IMR-90 (cell line): ENCODE measurements around the gene SF3A1. TPM values are rescaled to one million over a fixed set of nuclear protein-coding genes. Genes with fewer than 3 reads are reported as not detected.

ENCODE experiments used
- ATAC-seq: fragments of 200-7000 bp; cut with Tn5 transposase; 2 replicates; pipeline ENCODE4 v1.9.1; 2020; ENCODE audit warnings: low read depth, mild to moderate bottlenecking, moderate library complexity
- BruUV-seq: library from RNA; stranded (reverse); fragments of 400-500 nt; replicated peaks from 2 replicates; lab custom pipeline; 2021; lab: Mats Ljungman, UMichigan
- CTCF ChIA-PET: fragments of 300-600 bp; formaldehyde crosslinking; extraction: SDS; loops from one replicate; lab custom pipeline; 2021; ENCODE audit warnings: antibody characterized with exemption; lab: Yijun Ruan, JAX
- POLR2A ChIA-PET: fragments of 300-600 bp; sonication (Branson Sonifier 250); formaldehyde crosslinking; loops from one replicate; lab custom pipeline; 2022; ENCODE audit warnings: antibody characterized with exemption; ENCODE audit not compliant: unreplicated experiment; lab: Charles Lee
- DNase-seq: peaks from one replicate; pipeline ENCODE4 v3.0.0; 2013
- H2AFZ ChIP-seq: replicated peaks from 2 replicates; pipeline ENCODE3; 2013; ENCODE audit warnings: low read length, mild to moderate bottlenecking; ENCODE audit not compliant: poor library complexity
- H2AK5ac ChIP-seq: 2 replicates; pipeline ENCODE4 v1.6.1; 2013; ENCODE audit warnings: low read depth, low read length, inconsistent platforms
- H2AK9ac ChIP-seq: replicated peaks from 2 replicates; pipeline ENCODE3; 2013; ENCODE audit warnings: mild to moderate bottlenecking, low read depth, low read length, moderate library complexity; ENCODE audit not compliant: poor library complexity
- H2BK120ac ChIP-seq: 2 replicates; pipeline ENCODE4 v1.6.1; 2013; ENCODE audit warnings: low read depth, low read length, inconsistent platforms
- H2BK15ac ChIP-seq: 3 replicates; pipeline ENCODE4 v1.6.1; 2013; ENCODE audit warnings: low read depth, low read length, inconsistent platforms
- H2BK20ac ChIP-seq: 2 replicates; pipeline ENCODE4 v1.6.1; 2013; ENCODE audit warnings: low read depth, mild to moderate bottlenecking, inconsistent platforms, low read length, moderate library complexity
- H2BK5ac ChIP-seq: 2 replicates; pipeline ENCODE4 v1.6.1; 2013; ENCODE audit warnings: mild to moderate bottlenecking, low read depth, low read length, inconsistent platforms; ENCODE audit not compliant: poor library complexity, severe bottlenecking
- H3K14ac ChIP-seq: replicated peaks from 2 replicates; pipeline ENCODE4 v1.6.1; 2013; ENCODE audit warnings: low read depth, low read length, inconsistent platforms
- H3K18ac ChIP-seq: 2 replicates; pipeline ENCODE4 v1.6.1; 2013; ENCODE audit warnings: low read depth, low read length, control low read depth
- H3K23ac ChIP-seq: 2 replicates; pipeline ENCODE4 v1.6.1; 2013; ENCODE audit warnings: low read depth, low read length, inconsistent platforms
- H3K27ac ChIP-seq: 2 replicates; pipeline ENCODE4 v1.5.1; 2013; ENCODE audit warnings: mild to moderate bottlenecking, control low read depth, low read length; ENCODE audit not compliant: insufficient read depth
- H3K27me3 ChIP-seq: 2 replicates; pipeline ENCODE4 v1.6.1; 2013; ENCODE audit warnings: low read length; ENCODE audit not compliant: control insufficient read depth, insufficient read depth
- H3K36me3 ChIP-seq: 2 replicates; pipeline ENCODE4 v1.6.1; 2013; ENCODE audit warnings: low read length, mixed read lengths; ENCODE audit not compliant: control insufficient read depth, insufficient read depth
- H3K4ac ChIP-seq: 2 replicates; pipeline ENCODE4 v1.6.1; 2013; ENCODE audit warnings: low read depth, low read length, inconsistent platforms
- H3K4me1 ChIP-seq: 2 replicates; pipeline ENCODE4 v1.6.1; 2013; ENCODE audit warnings: low read length, mixed read lengths; ENCODE audit not compliant: control insufficient read depth, insufficient read depth
- H3K4me2 ChIP-seq: 2 replicates; pipeline ENCODE4 v1.6.1; 2013; ENCODE audit warnings: low read depth, mild to moderate bottlenecking, control low read depth, low read length, moderate library complexity
- H3K4me3 ChIP-seq: 2 replicates; pipeline ENCODE4 v1.5.1; 2013; ENCODE audit warnings: low read depth, mild to moderate bottlenecking, control low read depth, low read length, moderate library complexity; ENCODE audit not compliant: insufficient read depth
- H3K56ac ChIP-seq: 2 replicates; pipeline ENCODE4 v1.6.1; 2013; ENCODE audit warnings: low read length, inconsistent platforms; ENCODE audit not compliant: insufficient read depth; ENCODE audit errors: extremely low read depth
- H3K79me1 ChIP-seq, 2 experiments: 2 replicates each; pipeline ENCODE4 v1.6.1; 2013; ENCODE audit warnings: low read length in 2 of 2, inconsistent platforms in 1 of 2, low read depth in 1 of 2
- H3K9ac ChIP-seq: 2 replicates; pipeline ENCODE4 v1.6.1; 2013; ENCODE audit warnings: low read depth, low read length, control low read depth
- H3K9me1 ChIP-seq: 2 replicates; pipeline ENCODE4 v1.6.1; 2013; ENCODE audit warnings: low read length, inconsistent platforms; ENCODE audit not compliant: insufficient read depth
- H3K9me3 ChIP-seq: 2 replicates; pipeline ENCODE4 v1.6.1; 2013; ENCODE audit warnings: low read length; ENCODE audit not compliant: control insufficient read depth, insufficient read depth
- H4K20me1 ChIP-seq: 2 replicates; pipeline ENCODE4 v1.6.1; 2013; ENCODE audit warnings: low read length, inconsistent platforms; ENCODE audit not compliant: insufficient read depth
- H4K5ac ChIP-seq: 2 replicates; pipeline ENCODE4 v1.6.1; 2013; ENCODE audit warnings: mild to moderate bottlenecking, low read depth, low read length, control low read depth
- H4K8ac ChIP-seq, 2 experiments: 2 replicates each; pipeline ENCODE4 v1.6.1; 2013; ENCODE audit warnings: low read depth in 2 of 2, low read length in 2 of 2, control low read depth in 1 of 2, inconsistent platforms in 1 of 2
- H4K91ac ChIP-seq: 2 replicates; pipeline ENCODE4 v1.6.1; 2013; ENCODE audit warnings: low read depth, low read length, inconsistent platforms; ENCODE audit not compliant: insufficient read depth
- BHLHE40 ChIP-seq: fragments of 150-350 bp; IDR thresholded peaks from 2 replicates; pipeline ENCODE4 v1.6.1; 2016; ENCODE audit warnings: mild to moderate bottlenecking, low read depth, low read length
- CEBPB ChIP-seq: IDR thresholded peaks from 2 replicates; pipeline ENCODE4 v1.6.1; 2012; ENCODE audit warnings: low read depth, low read length, improper control_type of control experiment
- ELK1 ChIP-seq: fragments of 150-350 bp; IDR thresholded peaks from 2 replicates; pipeline ENCODE4 v1.6.1; 2016; ENCODE audit warnings: low read depth, mild to moderate bottlenecking, low read length, moderate library complexity, borderline replicate concordance
- FOS ChIP-seq: fragments of 150-350 bp; IDR thresholded peaks from 2 replicates; pipeline ENCODE4 v1.6.1; 2016; ENCODE audit warnings: low read depth, low read length
- MAZ ChIP-seq: IDR thresholded peaks from 2 replicates; pipeline ENCODE4 v1.6.1; 2012; ENCODE audit warnings: low read depth, mild to moderate bottlenecking, low read length, improper control_type of control experiment, moderate library complexity, borderline replicate concordance
- POLR2A ChIP-seq: IDR thresholded peaks from 2 replicates; pipeline ENCODE4 v1.6.1; 2012; ENCODE audit warnings: mild to moderate bottlenecking, low read depth, low read length
- RFX5 ChIP-seq: IDR thresholded peaks from 2 replicates; pipeline ENCODE4 v1.8.0; 2012; ENCODE audit warnings: low read depth, mild to moderate bottlenecking, low read length, moderate library complexity
- WGBS, 2 experiments: methylation state at CpG; one replicate each; pipeline versions ENCODE4 v1.1.5 to v1.1.7; 2013; ENCODE audit warnings: missing lambda C conversion rate in 2 of 2; ENCODE audit not compliant: insufficient read length in 1 of 2; ENCODE audit errors: extremely low coverage in 2 of 2; 5-methylcytosine and 5-hydroxymethylcytosine counted together
- dilution Hi-C: fragments of 300-500 bp; cut with HindIII; formaldehyde crosslinking; loops from one replicate; pipeline ENCODE4 v1.14.3; 2018; ENCODE audit warnings: low sequenced_read_pairs; ENCODE audit not compliant: unreplicated experiment
- in situ Hi-C: fragments of 300-500 bp; cut with MboI; formaldehyde crosslinking; loops from 3 replicates; pipeline ENCODE4 v1.14.3; 2019; ENCODE audit warnings: low sequenced_read_pairs, inconsistent platforms, mixed read lengths
- intact Hi-C: fragments of 100-400 bp; cut with micrococcal nuclease; formaldehyde crosslinking; loops from 2 replicates; pipeline ENCODE4 v1.10.0; 2022
- polyA plus RNA-seq, 3 experiments: library from polyadenylated mRNA; depleted of rRNA; stranded (reverse); fragments of >200 nt; gene quantifications; 2 replicates each; pipeline ENCODE4 v1.2.3, GENCODE V29; 2012; ENCODE audit warnings: low replicate concordance in 1 of 3
- total RNA-seq: library from RNA; depleted of rRNA; stranded (reverse); fragments of >200 nt; gene quantifications from 2 replicates; pipeline ENCODE4 v1.2.3, GENCODE V29; 2012

Gene SF3A1
- total and polyA plus RNA-seq, 2 of the 4 experiments (the other 2 are of a cell fraction) = 36.9 to 67.2 TPM

DNA sequence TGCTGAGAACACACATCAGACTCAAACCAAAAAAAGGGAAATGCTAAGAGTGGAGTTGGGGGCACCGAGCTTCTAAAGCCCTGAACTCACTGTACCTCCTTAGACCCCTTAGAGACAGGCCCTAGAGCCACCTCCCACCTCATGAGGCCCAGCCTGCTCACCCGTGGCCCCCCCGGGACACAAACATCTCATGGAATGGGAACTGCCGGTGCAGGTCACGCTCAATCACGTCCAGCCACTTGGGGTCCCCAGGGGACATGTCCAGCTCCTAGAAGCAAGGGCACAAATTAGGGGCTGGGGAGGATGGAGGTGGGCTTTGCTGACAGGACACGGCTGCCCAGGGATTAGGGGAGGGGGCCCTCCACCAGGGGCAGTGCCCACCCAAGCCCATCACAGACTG lies 61.1 kb downstream of the SF3A1 start:
- WGBS, 2 experiments = 40% methylated on average over 1 of the region's 7 CpGs; no CpG with 5 or more reads in 1 of the 2 experiments
- no peak for TF ChIP-seq MAZ
- TF ChIP-seq FOS = no peak
- TF ChIP-seq CEBPB = no peak
- no peak for TF ChIP-seq POLR2A
- no peak for TF ChIP-seq ELK1
- TF ChIP-seq RFX5 = no peak
- TF ChIP-seq BHLHE40 = no peak

More for the DNA sequence above, 61.1 kb downstream of the SF3A1 start:
- POLR2A ChIA-PET = no interaction called here
- Histone ChIP-seq H2BK120ac (no peak overlapping the region), H3K14ac (no peak overlapping the region), H3K79me1 (peaks cover 4 to 11% of the 10 kb centered on the region in 2 experiments; a peak in 3 of 4 replicates), H3K9me1 (peaks cover 5% of the 10 kb centered on the region), H3K9me3 (no peaks in the 10 kb centered on the region), H3K56ac (no peak overlapping the region), H2BK5ac (no peak overlapping the region), H3K18ac (no peak overlapping the region), H4K8ac (no peak overlapping the region), H3K23ac (no peak overlapping the region), H3K27ac (no peak overlapping the region), H2AK9ac (no peak overlapping the region), H4K91ac (no peak overlapping the region), H2AFZ (no peak overlapping the region), H4K5ac (no peak overlapping the region), H2AK5ac (no peak overlapping the region), H2BK20ac (no peak overlapping the region), H3K36me3 (peaks cover 80% of the 10 kb centered on the region), H3K4me2 (no peak overlapping the region), H2BK15ac (no peak overlapping the region), H3K27me3 (no peaks in the 10 kb centered on the region), H4K20me1 (peaks cover 26% of the 10 kb centered on the region), H3K9ac (no peak overlapping the region), H3K4me3 (no peak overlapping the region), H3K4ac (no peak overlapping the region), H3K4me1 (peaks cover 9% of the 10 kb centered on the region; the same call in 1 of the 2 replicates)
- intact Hi-C loops (no loop called here), in situ Hi-C loops (no loop called here), dilution Hi-C loops (no loop called here)
- DNase-seq = no peak
- no peak for ATAC-seq
- BruUV-seq = no TSS peak
- CTCF ChIA-PET = no interaction called here
